ENCODE results near the gene COL12A1.

DNA sequence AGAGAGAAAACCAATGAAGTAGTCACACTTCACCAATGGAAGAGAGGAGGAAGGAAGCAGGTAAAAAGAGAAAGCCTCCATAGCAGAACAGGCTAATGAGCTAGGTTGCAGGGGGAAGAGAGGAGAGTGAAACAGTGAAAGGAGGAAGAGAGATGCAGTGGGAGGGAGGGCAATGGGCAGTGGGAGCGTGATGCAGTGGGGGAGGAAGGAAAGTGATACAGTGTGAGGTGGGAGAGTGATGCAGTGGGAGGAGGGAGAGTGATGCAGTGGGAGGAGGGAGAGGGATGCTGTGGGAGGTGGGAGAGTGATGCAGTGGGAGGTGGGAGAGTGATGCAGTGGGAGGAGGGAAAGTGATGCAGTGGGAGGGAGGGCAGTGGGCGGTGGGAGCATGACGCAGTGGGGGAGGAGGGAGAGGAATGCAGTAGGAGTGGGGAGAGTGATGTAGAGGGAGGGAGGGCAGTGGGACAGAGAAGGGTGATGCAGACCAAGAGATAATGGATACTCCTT, 29.7 kb downstream of the COL12A1 start:
- TF ChIP-seq CTCF (IDR thresholded peaks at IDR 0.05): no peak
- TF ChIP-seq POLR2A (IDR thresholded peaks at IDR 0.05): no peak
